ENCODE data around the gene IKBKE. TPM values are rescaled to one million over a fixed set of nuclear protein-coding genes. Genes with fewer than 3 reads are reported as not detected.

IKBKE gene
- total RNA-seq, 2 donors from 2014 or later: 15.9 to 28.4 TPM

DNA sequence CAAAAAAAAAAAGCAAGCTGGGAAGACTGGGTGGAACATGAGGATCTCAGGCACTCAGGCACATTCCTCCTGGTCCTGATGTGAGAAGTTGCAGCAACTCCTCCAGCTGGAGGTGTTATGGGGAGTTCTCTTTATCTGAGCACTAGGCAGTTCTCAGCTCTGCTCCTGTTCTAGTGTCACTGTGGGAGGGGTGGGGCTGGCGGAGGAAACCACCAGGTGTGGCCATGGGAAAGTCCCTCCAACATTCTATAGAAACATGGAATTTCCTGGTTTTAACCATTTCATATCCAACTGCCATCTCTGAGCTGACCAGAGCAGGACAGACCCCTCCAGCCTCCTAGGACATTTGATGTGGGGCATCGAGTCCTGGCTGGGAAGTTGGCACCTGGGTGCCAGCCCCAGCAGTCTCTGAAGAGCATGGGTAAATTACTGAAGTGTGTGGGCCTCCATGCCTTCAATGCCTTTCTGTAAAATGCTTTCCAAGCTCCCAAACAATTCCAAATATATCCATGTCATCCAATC is 804 bp upstream of the IKBKE start:
- Histone ChIP-seq H3K9me3 (no peaks in the 10 kb centered on the region), H3K9ac (ENCODE audit: low read depth in 2 of 2, low read length in 2 of 2) (peak overlapping the region in 1 of 2 donors; percentile 14), H3K4me3 (no peak overlapping the region), H3K27ac (peak overlapping the region; percentile 66), H3K4me1 (peaks cover 6% of the 10 kb centered on the region), H3K27me3 (no peaks in the 10 kb centered on the region), H3K36me3 (no peaks in the 10 kb centered on the region)
- peak; percentile 84 for DNase-seq
- intact Hi-C loops (cut with DNase I): no loop called here
- no peak for TF ChIP-seq CTCF (IDR thresholded peaks at IDR 0.05)

- peak overlapping the region; percentile 72 to 98 for H3K9ac ChIP-seq (ENCODE audit: low read depth in 2 of 2, low read length in 2 of 2)
- no peaks in the 10 kb centered on the region for H3K9me3 ChIP-seq
- peaks cover 6% of the 10 kb centered on the region for H3K4me1 ChIP-seq
- peak; percentile 45 for DNase-seq
- TF ChIP-seq CTCF (IDR thresholded peaks at IDR 0.05): no peak
- no peaks in the 10 kb centered on the region for H3K36me3 ChIP-seq
- intact Hi-C loops (cut with DNase I): no loop called here
- H3K4me3 ChIP-seq: peak overlapping the region; percentile 76
- peak overlapping the region; percentile 66 for H3K27ac ChIP-seq
- H3K27me3 ChIP-seq: no peaks in the 10 kb centered on the region
Measured at GRCh38 chr1:206470692-206471414, 577 bp downstream of the IKBKE start.

GRCh38 chr1:206471415-206471801 is 1.1 kb downstream of the IKBKE start:
- intact Hi-C loops (cut with DNase I): no loop called here
- peak overlapping the region in 1 of 2 donors; percentile 98 for H3K9ac ChIP-seq (ENCODE audit: low read depth in 2 of 2, low read length in 2 of 2)

GRCh38 chr1:206472024-206472423 is 1.7 kb downstream of the IKBKE start:
- Histone ChIP-seq H3K36me3 (no peaks in the 10 kb centered on the region), H3K27me3 (no peaks in the 10 kb centered on the region), H3K9ac (ENCODE audit: low read depth in 2 of 2, low read length in 2 of 2) (no peak overlapping the region), H3K9me3 (no peaks in the 10 kb centered on the region), H3K4me3 (no peak overlapping the region), H3K27ac (peak overlapping the region; percentile 11), H3K4me1 (peaks cover 6% of the 10 kb centered on the region)
- intact Hi-C loops (cut with DNase I): no loop called here
- TF ChIP-seq CTCF (IDR thresholded peaks at IDR 0.05): no peak
- no peak for DNase-seq

More at GRCh38 chr1:206471415-206471801, 1.1 kb downstream of the IKBKE start:
- no peak for TF ChIP-seq CTCF (IDR thresholded peaks at IDR 0.05)
- no peaks in the 10 kb centered on the region for H3K36me3 ChIP-seq
- DNase-seq: no peak
- no peaks in the 10 kb centered on the region for H3K9me3 ChIP-seq
- H3K27ac ChIP-seq: peak overlapping the region; percentile 11
- peaks cover 6% of the 10 kb centered on the region for H3K4me1 ChIP-seq
- H3K4me3 ChIP-seq: peak overlapping the region; percentile 76
- H3K27me3 ChIP-seq: no peaks in the 10 kb centered on the region

DNA sequence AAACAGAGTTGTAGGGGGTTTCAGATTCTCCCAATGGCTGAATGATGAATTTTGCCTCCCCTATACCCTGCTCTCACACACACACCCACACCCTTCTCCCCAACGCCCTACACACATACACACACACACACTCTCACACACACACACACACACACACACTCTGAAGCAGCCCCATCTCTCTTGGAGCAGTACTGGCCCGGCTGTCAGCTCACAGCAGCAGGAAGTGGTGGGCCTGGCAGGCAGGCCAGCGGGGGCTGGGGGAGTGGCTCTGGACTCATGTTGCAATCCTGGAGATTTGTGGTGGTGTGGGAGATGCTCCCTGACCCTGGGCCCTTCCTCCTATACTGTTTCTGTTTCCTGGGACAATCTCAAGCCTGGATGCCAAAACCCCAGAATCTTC is 2.2 kb downstream of the IKBKE start:
- no peak for TF ChIP-seq CTCF (IDR thresholded peaks at IDR 0.05)
- Histone ChIP-seq H3K27me3 (no peaks in the 10 kb centered on the region), H3K4me3 (no peak overlapping the region), H3K4me1 (peaks cover 6% of the 10 kb centered on the region), H3K9me3 (no peaks in the 10 kb centered on the region), H3K27ac (peak overlapping the region; percentile 11), H3K9ac (ENCODE audit: low read depth in 2 of 2, low read length in 2 of 2) (peak overlapping the region in 1 of 2 donors; percentile 6), H3K36me3 (no peaks in the 10 kb centered on the region)
- intact Hi-C loops (cut with DNase I): no loop called here
- no peak for DNase-seq

All from colonic mucosa (tissue), 4 donors.